Measurements from ENCODE around the gene CASP1.

Gene CASP1

GRCh38 chr11:104992781-104993180 lies 42.2 kb downstream of the CASP1 start:
- Mint-ChIP-seq H3K9me3 (peaks cover 20% of the 10 kb centered on the region), H3K4me3 (no peak overlapping the region), H3K27ac (no peak overlapping the region), H3K36me3 (ENCODE audit: low read depth) (no peaks in the 10 kb centered on the region), H3K27me3 (no peaks in the 10 kb centered on the region), H3K4me1 (ENCODE audit: low read depth) (no peaks in the 10 kb centered on the region)
- intact Hi-C loops (cut with micrococcal nuclease) = no loop called here

GRCh38 chr11:104991994-104992393 lies 43.0 kb downstream of the CASP1 start:
- Mint-ChIP-seq H3K27ac (no peak overlapping the region), H3K36me3 (ENCODE audit: low read depth) (no peaks in the 10 kb centered on the region), H3K4me1 (ENCODE audit: low read depth) (no peaks in the 10 kb centered on the region), H3K9me3 (peaks cover 20% of the 10 kb centered on the region), H3K4me3 (no peak overlapping the region), H3K27me3 (no peaks in the 10 kb centered on the region)
- intact Hi-C loops (cut with micrococcal nuclease) = no loop called here

- no peaks in the 10 kb centered on the region for H3K4me1 Mint-ChIP-seq (ENCODE audit: low read depth)
- no peak overlapping the region for H3K4me3 Mint-ChIP-seq
- H3K9me3 Mint-ChIP-seq = peaks cover 10% of the 10 kb centered on the region
- no peak overlapping the region for H3K27ac Mint-ChIP-seq
- H3K36me3 Mint-ChIP-seq (ENCODE audit: low read depth) = no peaks in the 10 kb centered on the region
- intact Hi-C loops (cut with micrococcal nuclease) = no loop called here
- no peaks in the 10 kb centered on the region for H3K27me3 Mint-ChIP-seq
Observed at GRCh38 chr11:104984808-104985207, 50.1 kb downstream of the CASP1 start.

GRCh38 chr11:104979839-104980238 lies 55.1 kb downstream of the CASP1 start:
- H3K27me3 Mint-ChIP-seq = no peaks in the 10 kb centered on the region
- no peak overlapping the region for H3K4me3 Mint-ChIP-seq
- intact Hi-C loops (cut with micrococcal nuclease) = no loop called here
- peaks cover 12% of the 10 kb centered on the region for H3K9me3 Mint-ChIP-seq
- H3K27ac Mint-ChIP-seq = no peak overlapping the region
- no peaks in the 10 kb centered on the region for H3K36me3 Mint-ChIP-seq (ENCODE audit: low read depth)
- no peaks in the 10 kb centered on the region for H3K4me1 Mint-ChIP-seq (ENCODE audit: low read depth)
